Ishikawa (cell line): ENCODE data around the gene CLDN20.

Experiments
- CEBPB ChIP-seq: IDR thresholded peaks from 2 replicates; pipeline ENCODE4 v1.6.1; 2012
- CREB1 ChIP-seq: IDR thresholded peaks from 2 replicates; pipeline ENCODE4 v1.6.1; 2012; ENCODE audit warnings: low read depth
- EGR1 ChIP-seq: IDR thresholded peaks from 2 replicates; pipeline ENCODE4 v1.6.1; 2012
- EP300 ChIP-seq: IDR thresholded peaks from 2 replicates; pipeline ENCODE4 v1.6.1; 2012; ENCODE audit warnings: borderline replicate concordance
- FOXM1 ChIP-seq: IDR thresholded peaks from 2 replicates; pipeline ENCODE4 v1.6.1; 2012; ENCODE audit warnings: low read depth, borderline replicate concordance
- MAX ChIP-seq: IDR thresholded peaks from 2 replicates; pipeline ENCODE4 v1.6.1; 2012
- NFIC ChIP-seq: IDR thresholded peaks from 2 replicates; pipeline ENCODE4 v1.6.1; 2012
- RAD21 ChIP-seq: IDR thresholded peaks from 2 replicates; pipeline ENCODE4 v1.6.1; 2012; ENCODE audit warnings: low read depth
- REST ChIP-seq: IDR thresholded peaks from 2 replicates; pipeline ENCODE4 v1.6.1; 2012; ENCODE audit warnings: low read depth, mild to moderate bottlenecking
- TAF1 ChIP-seq: IDR thresholded peaks from 2 replicates; pipeline ENCODE4 v1.6.1; 2012; ENCODE audit warnings: low read depth, mild to moderate bottlenecking
- TCF12 ChIP-seq: IDR thresholded peaks from 2 replicates; pipeline ENCODE4 v1.6.1; 2012; ENCODE audit warnings: low read depth
- TEAD4 ChIP-seq: IDR thresholded peaks from 2 replicates; pipeline ENCODE4 v1.6.1; 2012
- USF1 ChIP-seq: IDR thresholded peaks from 2 replicates; pipeline ENCODE4 v1.6.1; 2012
- YY1 ChIP-seq: IDR thresholded peaks from 2 replicates; pipeline ENCODE4 v1.6.1; 2012; ENCODE audit warnings: low read depth
- ZBTB7A ChIP-seq: IDR thresholded peaks from 2 replicates; pipeline ENCODE4 v1.6.1; 2012; ENCODE audit warnings: low read depth

CLDN20 gene

GRCh38 chr6:155319902-155320301 lies 56.1 kb downstream of the CLDN20 start:
- TF ChIP-seq MAX (no peak), TAF1 (no peak), TCF12 (no peak), YY1 (no peak), TEAD4 (no peak), USF1 (no peak)

GRCh38 chr6:155324172-155324571 lies 60.4 kb downstream of the CLDN20 start:
- no peak for TF ChIP-seq YY1

GRCh38 chr6:155324993-155325392 lies 61.2 kb downstream of the CLDN20 start:
- TF ChIP-seq ZBTB7A (no peak), TCF12 (no peak), CEBPB (no peak), FOXM1 (no peak), RAD21 (no peak)

- no peak for TF ChIP-seq YY1
- TF ChIP-seq EP300: no peak
- TF ChIP-seq REST: no peak
- no peak for TF ChIP-seq USF1
- no peak for TF ChIP-seq NFIC
- TF ChIP-seq TEAD4: no peak
- no peak for TF ChIP-seq TCF12
- no peak for TF ChIP-seq MAX
- no peak for TF ChIP-seq CREB1
- no peak for TF ChIP-seq EGR1
- TF ChIP-seq CEBPB: no peak
- no peak for TF ChIP-seq FOXM1
- TF ChIP-seq ZBTB7A: no peak
- no peak for TF ChIP-seq RAD21
- no peak for TF ChIP-seq TAF1
Measured at GRCh38 chr6:155325700-155326516, 62.1 kb downstream of the CLDN20 start.
